ENCODE results near the gene BTN2A1.
"Not testable (repeated sequence)": the region's sequence is repeated elsewhere in the genome, so short reads cannot be mapped to it uniquely, and the experiment has no call there.

The BTN2A1 gene

DNA sequence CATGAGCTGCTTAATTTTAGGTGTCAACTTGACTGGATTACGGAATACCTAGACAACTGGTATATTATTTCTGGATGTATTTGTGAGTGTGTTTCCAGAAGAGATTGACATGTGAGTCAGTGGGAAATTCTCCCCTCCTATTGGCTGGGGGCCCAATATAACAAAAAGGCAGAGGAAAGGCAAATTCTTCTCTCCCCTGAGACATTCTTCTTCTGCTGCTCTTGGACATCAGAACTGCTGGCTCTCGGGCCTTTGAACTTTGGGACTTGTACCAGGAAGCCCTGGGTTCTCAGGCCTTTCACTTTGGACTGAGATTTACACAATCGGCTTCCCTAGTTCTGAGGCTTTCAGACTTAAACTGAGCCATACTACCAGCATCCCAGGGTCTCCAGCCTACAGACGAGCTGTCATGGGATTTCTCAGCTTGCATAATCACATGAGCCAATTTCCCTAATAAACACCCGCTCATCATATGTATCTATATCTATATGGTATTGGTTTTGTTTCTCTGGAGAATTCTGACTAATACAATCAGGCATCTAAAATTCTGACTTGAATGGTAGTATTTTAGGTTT, 25.0 kb upstream of the BTN2A1 start:
- no peak for DNase-seq

DNA sequence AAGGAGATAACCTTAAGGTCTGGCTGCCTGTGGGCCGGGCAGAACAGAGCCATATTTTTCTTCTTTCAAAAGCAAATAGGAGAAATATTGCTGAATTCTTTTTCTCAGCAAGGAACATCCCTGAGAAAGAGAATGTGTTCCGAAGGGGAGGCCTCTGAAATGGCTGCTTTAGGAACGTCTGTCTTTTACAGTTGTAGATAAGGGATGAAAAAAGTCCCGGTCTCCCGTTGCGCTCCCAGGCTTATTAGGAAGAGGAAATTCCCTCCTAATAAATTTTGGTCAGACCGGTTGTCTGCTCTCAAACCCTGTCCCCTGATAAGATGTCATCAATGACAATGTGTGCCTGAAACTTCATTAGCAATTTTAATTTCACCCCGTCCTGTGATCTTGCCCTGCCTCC, 24.1 kb upstream of the BTN2A1 start:
- DNase-seq: not testable (repeated sequence)

DNA sequence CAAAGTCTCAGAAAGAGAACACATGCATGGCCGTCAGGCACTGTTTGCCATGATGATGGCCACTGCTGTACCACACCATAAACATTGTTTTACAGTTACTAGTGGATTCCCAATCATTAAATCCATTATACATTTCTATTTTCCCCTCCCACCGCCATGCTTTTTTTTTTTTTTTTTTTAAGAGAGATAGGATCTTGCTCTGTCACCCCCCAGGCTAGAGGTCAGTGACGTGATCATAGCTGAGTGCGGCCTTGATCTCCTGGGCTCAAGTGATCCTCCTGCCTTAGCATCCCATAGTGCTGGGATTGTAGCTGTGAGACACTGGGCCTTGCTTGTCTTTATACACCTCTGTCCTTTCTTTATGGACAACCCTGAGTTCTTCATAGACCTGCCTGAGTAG, 21.7 kb upstream of the BTN2A1 start:
- no peak for DNase-seq

DNA sequence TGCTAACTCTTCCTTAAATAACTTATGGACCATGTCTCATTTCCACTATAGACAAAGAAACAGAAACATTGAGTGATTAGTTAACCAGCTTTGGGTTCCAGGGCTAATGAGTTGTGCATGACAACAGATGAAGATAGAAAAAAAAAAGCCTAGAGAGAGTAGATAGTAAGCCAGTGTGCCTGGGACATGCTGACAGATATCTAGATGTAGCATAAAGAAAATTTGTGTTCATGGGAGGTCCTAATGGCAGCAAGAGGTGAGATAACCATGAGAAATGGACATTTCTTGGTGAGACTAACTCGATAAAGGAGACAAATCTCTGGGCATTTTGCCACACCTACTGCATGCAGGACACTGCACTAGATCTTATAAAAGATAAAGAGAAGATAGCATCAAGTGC, 20.2 kb upstream of the BTN2A1 start:
- no peak for DNase-seq

DNA sequence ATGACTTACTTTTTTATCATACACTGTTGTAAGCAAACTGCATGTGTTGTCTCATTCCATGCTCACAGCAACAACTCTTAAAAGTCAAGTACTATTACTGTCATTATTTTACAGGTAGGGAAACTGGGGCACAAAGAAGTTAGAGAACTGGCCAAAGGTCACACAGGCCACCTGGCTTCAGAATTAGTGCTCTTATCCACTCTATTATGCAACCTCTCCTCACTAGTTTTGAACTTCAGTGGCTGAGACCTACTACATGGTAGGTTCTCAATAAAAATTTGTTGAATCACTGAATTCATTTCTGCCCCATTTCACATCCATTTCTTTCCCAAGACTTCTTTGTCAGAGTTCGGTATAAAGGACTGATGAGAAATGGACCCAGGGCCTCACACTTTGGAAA, 19.8 kb upstream of the BTN2A1 start:
- DNase-seq: no peak

DNA sequence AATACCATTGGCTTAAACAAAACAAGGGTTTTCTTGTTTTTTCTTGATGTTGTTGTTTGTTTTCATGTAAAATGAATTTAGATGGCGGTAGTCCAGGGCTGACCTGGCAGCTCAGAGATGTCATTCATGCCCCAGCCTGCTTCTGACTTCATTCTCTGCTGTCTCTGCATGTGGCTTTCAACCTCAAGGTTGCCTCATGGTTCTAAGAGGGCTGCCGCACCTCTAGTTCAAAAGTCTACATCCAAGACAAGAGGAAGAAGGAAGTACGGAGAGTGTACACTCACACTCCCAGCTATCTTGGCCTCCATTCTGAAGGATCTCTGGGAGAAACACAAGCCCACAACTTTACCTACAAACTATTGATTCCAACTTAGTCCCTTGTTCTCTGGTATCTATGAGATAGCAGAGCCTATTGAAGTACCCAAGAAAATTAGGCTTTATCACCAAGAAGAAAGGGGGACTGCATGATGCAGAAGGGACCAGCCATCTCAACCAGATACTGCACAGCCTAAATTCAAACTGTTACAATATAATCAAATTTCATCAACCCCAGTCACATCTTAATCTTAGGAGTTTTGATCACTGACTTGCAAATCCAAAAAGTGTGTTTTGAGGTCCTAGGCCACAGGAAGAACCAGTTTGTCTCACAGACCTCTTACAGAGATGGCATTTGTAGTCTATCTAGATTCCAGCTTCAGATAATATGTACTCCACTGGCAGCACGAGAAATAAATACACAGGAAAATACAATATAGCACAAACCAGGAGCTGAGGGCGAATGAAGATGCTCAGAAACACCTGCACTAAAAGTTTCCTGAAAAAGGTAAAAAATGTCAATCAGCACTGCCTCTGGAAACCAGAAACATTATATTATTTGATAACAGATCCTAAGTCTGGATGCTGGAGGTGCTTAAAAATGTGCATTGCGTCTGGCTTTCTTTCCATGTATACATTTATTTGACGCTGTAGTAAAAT, 18.3 kb upstream of the BTN2A1 start:
- DNase-seq: peak in 3 of 56 donors; percentile 1 to 3 (median 2)

DNA sequence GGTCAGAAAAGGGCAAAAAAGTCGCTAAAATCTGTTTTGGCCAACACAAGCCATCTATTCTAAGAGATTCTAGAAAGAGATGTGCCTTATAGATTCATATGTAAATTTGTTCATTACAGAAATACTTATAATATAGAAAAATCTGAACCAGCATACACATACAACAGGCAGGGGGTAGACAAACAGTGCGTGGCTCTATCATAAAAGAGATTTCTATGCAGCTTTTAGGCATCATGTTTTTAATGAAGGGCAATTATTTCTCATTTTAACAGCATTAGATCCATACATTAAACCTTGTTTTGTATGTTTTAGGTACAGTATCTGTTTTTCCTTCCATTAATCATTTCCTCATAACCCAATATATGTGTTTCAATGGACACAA, 16.8 kb upstream of the BTN2A1 start:
- DNase-seq: no peak

DNA sequence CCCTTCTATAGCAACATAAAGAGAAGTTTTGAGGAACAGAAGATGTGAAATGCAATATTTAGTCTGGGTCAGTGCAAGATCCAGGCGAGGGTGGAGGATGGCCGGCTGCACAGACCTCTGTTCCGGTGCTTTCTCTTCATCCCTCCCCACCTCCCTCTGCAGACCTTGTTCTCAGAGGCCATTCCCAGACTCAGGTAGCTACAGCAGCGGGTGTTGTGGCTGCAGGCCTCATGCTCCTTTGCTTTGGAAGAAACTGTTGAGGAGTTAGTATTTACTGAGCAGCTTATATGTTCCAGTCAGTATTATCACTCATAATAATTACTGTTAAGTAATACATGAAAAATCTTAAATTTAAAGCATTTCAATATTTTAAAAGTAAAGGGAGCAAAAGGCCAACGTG, 15.8 kb upstream of the BTN2A1 start:
- DNase-seq: no peak

DNA sequence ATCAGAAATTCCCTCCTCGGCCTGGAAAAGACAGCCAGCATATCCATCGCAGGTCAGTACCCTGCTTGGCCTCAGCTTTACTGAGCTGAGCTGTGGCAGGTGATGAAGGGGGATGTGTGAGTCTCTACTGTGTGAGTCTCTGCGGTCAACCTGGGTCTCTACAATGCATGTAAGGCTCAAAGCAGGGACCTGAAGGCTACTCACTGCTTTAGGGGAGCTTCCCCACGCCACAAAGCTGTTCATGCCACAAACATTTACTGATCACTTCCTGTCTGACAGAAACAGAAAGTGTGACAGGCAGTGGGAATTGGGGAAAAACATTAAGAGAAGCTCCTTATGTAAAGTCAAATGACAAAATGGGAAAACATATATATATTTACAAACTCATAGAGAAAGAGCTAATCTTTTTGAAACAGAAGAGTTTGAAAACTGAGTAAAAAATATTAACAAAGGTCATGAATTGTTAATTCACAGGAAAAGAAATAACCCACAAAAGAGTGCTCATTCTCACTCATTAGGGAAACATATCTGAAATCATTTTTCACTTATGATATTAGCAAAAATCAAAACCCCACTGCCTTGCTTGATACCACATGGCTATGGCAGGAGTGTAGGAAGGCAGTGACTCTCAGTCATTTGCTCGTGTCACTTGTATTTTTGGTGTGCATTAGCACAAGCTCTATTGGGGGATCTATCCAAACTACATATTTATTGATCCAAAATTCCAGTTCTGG, 11.7 kb upstream of the BTN2A1 start:
- DNase-seq: no peak

DNA sequence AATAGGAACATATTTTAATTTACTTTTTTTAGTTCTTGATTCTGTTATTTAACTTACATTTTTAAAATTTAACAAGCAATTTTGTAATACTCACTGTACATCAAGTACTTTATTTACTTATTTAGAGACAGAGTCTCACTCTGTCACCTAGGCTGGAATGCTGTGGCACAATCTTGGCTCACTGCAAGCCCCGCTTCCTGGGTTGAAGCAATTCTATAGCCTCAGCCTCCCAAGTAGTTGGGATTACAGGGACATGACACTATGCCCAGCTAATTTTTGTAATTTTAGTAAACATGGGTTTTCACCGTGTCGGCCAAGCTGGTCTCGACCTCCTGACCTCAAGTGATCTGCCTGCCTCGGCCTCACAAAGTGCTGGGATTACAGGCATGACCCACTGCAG, 10.5 kb upstream of the BTN2A1 start:
- no peak for DNase-seq

DNA sequence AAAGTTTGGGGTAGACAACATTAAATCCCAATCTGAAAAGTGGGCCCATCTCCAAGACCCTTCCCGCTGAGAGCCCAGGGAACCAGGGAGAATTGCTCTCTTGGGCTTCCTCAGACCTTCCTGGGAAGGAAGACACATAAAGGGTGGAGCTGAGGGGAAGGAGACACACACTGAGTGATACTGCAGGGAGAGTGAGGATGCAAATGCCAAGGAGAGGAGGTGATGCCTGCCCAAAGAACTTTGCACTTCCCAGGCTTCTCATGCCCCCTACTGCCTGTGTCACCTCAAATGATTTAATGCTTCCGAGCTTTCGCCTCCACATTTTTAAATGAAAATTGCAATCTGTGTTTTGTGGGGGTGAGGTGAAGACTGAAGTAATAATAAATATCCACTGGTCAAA, 7.5 kb upstream of the BTN2A1 start:
- no peak for DNase-seq

DNA sequence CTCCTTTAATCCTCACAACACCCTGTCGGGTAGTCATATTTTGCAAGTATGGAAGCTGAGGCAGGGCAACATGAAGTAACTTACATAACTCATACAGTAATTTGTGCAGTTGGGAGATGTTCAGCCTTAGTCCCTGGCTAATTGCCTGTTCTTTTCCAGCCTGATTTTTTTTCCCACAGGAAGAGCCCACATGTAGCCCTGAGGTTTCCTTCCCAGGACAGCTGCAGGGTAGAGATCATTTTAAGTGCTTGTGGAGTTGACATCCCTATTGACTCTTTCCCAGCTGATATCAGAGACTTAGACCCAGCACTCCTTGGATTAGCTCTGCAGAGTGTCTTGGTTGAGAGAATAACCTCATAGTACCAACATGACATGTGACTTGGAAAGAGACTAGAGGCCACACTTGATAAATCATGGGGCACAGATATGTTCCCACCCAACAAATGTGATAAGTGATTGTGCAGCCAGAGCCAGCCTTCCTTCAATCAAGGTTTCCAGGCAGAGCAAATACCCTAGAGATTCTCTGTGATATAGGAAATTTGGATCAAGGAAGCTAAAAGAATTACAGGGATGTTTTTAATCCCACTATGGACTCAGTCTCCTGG, 5.0 kb upstream of the BTN2A1 start:
- DNase-seq: no peak

DNA sequence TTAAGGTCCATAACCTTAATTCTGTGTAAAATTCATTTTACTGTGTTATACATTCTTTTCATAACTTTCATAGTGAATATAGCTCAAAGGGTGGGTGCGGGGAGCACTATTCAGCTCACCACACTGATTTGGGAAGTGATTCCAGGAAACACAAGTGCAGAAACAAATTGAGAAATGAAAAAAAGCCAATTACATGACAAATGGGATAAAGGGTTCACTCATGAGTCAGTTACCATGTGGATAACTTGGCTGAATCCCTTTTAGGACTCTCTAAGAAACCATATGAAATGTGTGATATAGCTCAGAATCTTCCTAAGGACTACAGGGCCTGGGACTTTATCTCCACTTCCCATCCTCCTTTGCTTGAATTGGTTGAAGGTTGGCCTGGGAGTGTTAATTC, 3.1 kb upstream of the BTN2A1 start:
- no peak for DNase-seq

DNA sequence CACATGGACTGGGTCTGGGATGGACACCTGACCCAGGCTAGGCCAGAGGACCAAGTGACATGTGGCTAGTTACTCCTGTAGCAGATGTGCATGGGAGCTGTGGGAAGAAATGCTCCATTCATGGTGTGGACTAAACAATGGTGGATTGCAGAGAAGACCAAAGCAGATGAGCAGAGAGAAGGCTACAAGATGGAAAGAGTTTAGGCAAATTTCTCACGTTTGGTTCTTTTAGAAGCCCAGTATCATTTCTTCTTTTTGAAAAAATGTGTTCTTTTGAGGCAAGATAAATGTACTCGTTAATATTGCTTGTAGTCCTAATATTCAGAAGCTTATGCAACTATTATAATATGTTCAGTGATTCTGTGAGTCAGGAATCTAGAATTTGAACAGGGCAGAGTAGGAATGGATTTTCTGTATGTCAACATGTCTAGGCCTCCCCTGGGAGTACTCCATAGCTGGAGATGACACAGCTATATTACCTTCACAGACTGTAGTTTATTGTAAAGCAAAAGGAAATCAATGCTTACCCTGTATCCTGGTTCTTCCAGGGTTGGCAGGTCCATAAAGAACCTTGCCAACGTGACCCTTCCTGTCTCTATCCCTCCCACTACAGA, 2.3 kb upstream of the BTN2A1 start:
- no peak for DNase-seq

DNA sequence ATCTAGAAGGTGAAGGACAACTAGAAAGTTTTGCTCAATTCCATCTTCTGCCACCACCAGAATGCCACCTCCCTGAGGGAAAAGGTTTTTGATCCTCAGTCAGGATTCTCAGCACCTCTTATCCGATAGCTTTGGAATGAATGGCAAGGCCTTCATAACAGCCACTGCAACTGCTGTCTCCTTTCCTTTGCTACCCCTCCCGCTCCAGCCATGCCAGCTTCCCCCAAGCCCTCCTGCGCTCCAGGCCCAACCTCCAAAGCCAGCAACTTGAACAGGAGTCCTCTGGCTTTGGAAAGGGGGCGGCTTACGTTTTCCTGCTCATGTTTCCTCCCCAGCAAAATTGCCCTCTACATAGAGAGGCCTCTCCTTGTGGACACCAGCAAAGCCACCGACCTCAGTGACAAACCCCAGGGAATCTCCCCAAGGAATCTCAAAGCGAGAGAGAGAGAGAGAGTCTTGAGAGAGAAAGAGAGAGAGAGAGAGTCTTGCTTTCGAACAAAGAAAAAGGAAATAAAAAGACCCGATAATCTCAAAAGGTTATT, 420 bp upstream of the BTN2A1 start:
- peak in 32 of 56 donors; percentile 10 to 80 (median 44) for DNase-seq

DNA sequence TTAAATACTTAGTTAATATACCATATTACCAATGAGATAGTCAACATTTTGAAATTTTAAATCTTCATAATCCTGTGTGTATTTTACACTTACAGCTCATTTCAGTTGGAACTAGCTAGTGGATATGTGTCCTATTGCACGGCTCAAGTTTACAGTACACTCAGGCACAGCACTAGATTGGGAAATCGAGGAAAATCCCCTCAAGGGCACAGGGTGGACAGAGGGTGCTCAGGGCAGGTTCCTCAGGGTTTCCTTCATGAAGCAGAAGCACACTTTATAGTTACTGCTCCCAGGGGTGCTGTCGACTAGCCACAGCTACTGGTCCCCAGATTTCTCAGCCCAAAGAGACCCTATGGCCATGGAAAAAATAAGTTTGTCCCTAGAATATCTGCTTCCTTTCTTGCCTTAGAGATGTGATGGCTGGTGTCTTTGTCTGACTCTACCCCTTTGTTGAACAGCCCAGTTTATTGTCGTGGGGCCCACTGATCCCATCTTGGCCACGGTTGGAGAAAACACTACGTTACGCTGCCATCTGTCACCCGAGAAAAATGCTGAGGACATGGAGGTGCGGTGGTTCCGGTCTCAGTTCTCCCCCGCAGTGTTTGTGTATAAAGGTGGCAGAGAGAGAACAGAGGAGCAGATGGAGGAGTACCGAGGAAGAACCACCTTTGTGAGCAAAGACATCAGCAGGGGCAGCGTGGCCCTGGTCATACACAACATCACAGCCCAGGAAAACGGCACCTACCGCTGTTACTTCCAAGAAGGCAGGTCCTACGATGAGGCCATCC, 1.5 kb downstream of the BTN2A1 start:
- DNase-seq: no peak

DNA sequence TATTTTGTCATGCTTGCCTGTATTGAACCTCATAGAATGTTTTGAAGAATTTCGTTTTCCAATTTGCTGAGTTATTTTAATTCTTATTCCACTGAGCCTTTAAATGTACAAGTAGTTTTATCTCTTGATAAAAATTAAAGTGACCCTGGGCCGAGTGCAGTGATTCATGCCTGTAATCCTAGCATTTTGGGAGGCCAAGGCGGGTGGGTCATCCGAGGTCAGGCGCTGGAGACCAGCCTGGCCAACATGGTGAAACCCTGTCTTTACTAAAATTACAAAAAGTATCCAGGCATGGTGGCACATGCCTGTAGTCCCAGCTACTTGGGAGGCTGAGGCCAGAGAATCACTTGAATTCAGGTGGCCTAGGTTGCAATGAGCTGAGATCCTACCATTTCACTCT, 3.6 kb downstream of the BTN2A1 start:
- not testable (repeated sequence) for DNase-seq

DNA sequence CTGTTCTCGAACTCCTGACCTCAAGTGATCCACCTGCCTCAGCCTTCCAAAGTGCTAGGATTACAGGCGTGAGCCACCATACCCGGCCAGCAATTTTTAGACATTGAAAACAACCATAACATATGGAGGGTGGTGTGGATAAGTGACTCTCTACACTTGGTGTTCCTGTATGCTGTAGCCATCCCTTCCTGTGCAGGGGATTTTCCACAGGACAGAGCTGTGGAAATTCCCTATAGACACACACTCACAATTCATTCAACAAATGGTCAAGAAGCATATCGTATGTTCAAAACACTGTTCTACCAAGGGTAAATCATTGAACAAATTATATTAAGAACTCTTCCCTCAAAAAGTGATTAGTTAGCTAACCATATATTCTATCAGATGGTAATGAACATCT, 6.3 kb downstream of the BTN2A1 start:
- no peak for DNase-seq

DNA sequence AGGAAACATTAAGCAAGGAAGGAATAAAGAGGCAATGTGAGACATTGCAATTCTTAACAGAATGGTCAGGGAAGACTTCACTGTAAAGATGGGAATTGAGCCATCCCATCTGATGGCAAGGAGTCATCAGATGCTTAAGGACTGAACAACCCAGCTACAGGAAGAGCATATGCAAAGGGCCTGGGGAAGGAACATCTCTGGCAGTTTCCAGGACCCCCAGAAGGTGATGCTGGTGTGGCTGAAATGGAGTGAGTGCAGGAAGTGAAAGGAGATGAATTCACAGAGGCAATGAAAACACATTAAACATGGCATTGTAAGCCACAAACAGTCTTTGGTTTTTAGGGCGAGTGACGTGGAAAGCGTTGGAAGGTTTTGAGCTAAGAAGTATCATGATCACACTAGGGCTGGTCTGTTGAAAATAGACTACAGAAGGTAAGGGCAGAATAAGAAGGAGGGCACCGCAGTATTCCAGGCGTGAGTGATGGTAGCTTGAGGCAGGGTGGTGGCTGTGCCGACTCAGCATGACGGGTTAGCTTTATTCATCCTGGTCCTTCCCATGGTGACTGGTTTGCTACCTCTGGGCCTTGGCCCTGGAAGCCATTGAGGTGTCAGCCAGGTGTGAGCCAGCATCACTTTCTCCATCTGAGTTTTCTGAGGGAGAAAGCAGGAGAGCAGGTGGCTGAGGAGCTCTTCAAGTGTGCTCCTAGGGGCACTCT, 6.8 kb downstream of the BTN2A1 start:
- DNase-seq: no peak

DNA sequence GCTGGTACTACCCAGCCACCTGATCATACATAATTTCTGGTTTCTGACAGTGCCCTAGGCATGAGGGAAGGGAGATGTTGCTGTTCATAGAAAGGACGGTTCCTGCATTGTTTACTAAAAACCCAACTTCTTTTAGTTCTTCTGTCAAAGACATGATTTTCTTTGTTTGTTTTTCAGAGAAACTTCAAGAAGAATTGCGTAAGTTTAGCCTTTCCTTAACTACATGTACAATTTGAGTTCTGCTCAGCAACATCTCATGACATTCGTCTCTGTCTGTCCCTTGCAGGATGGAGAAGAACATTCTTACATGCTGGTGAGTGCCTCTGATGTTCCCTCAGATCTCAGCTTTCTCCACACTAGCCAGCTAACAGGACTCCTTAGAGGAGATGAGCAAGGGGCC, 8.0 kb downstream of the BTN2A1 start:
- DNase-seq: no peak
